ENCODE measurements around the gene ARHGAP31.

DNA sequence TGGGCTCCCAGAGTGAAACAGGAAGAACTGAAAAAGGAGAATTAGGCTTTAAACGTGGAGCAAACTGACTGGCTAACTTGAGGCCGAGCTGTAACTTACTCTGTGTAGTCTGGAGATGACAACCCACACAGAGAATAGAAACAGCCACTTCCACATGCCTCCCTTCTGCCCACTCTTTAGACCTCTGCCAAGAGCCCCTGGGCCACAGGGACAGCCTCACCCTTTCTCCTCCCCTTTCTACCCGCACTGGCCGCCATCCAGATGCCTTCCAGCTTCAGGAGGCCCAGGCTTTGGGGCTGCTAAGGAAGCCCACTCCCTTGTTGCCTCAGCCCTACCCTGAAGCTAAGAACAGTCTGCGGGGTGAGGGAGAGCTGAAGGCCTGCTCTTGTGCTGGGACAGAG lies 6.8 kb downstream of the ARHGAP31 start:
- TF ChIP-seq EZH2 (IDR thresholded peaks at IDR 0.05; ENCODE audit: insufficient read depth, poor library complexity, severe bottlenecking) (no peak), EZH2phosphoT487 (IDR thresholded peaks at IDR 0.05; ENCODE audit: insufficient read depth, low read depth) (no peak)

Data from GM23248 (cell line).